A673 (cell line): ENCODE measurements around the gene BARX1.

Experiments
- CTCF ChIP-seq: fragments of 300-800, 200-600 bp; sonication (generic); conservative IDR thresholded peaks from 2 replicates; pipeline ENCODE4 v1.5.1; 2017; ENCODE audit warnings: low read depth, mild to moderate bottlenecking, antibody characterized with exemption, low read length, moderate library complexity, mixed read lengths
- EZH2 ChIP-seq: fragments of 200-600 bp; sonication (generic); IDR thresholded peaks from 2 replicates; pipeline ENCODE4 v1.6.1; 2017; ENCODE audit warnings: borderline replicate concordance, low read depth, mild to moderate bottlenecking, mixed read lengths, antibody characterized with exemption, low read length; ENCODE audit not compliant: poor library complexity, severe bottlenecking

- TF ChIP-seq CTCF (peak; percentile 33; the same call in 1 of the 2 replicates), EZH2 (no peak)
Measured at GRCh38 chr9:93908591-93909241, 46.4 kb downstream of the BARX1 start.
